Loucy (cell line): ENCODE results near the gene TTLL1.

ENCODE experiments used
- CTCF ChIP-seq: fragments of 200-600 bp; sonication (generic); conservative IDR thresholded peaks from 2 replicates; pipeline ENCODE4 v1.5.1; 2014; ENCODE audit warnings: mild to moderate bottlenecking, antibody characterized with exemption, low read length
- EZH2phosphoT487 ChIP-seq: fragments of 200-600 bp; IDR thresholded peaks from 2 replicates; pipeline ENCODE4 v1.6.1; 2018; ENCODE audit warnings: antibody characterized with exemption, mild to moderate bottlenecking, moderate library complexity, borderline replicate concordance

- TF ChIP-seq CTCF: no peak
- no peak for TF ChIP-seq EZH2phosphoT487
Measured at GRCh38 chr22:43106302-43106701, 17.1 kb upstream of the TTLL1 start.
